Activated naive CD4-positive, alpha-beta T cell treated with anti-CD3 and anti-CD28 coated beads, Interleukin-2, amount 10 ng/mL, durations not matched to agents 7 days and 5 days (primary cell): ENCODE results near the gene WFS1.

ENCODE experiments used
- CTCF ChIA-PET: fragments of 350-600 bp; sonication (Branson Sonifier 250); formaldehyde crosslinking; loops from one replicate; lab custom pipeline; 2021; ENCODE audit warnings: antibody characterized with exemption; lab: Charles Lee
- DNase-seq: peaks from one replicate; pipeline ENCODE4 v3.0.0-alpha.2; 2020
- H3K27ac Mint-ChIP-seq: one replicate; pipeline ENCODE4 v1.8.0; 2021; ENCODE audit warnings: mild to moderate bottlenecking, moderate library complexity, mixed read lengths
- H3K27me3 Mint-ChIP-seq: one replicate; pipeline ENCODE4 v1.8.0; 2021; ENCODE audit warnings: mild to moderate bottlenecking, mixed read lengths
- H3K36me3 Mint-ChIP-seq: one replicate; pipeline ENCODE4 v1.8.0; 2021; ENCODE audit warnings: mixed read lengths
- H3K4me1 Mint-ChIP-seq: one replicate; pipeline ENCODE4 v1.8.0; 2021; ENCODE audit warnings: mixed read lengths
- H3K4me3 Mint-ChIP-seq: one replicate; pipeline ENCODE4 v1.8.0; 2021; ENCODE audit warnings: mild to moderate bottlenecking, moderate library complexity, mixed read lengths
- H3K9me3 Mint-ChIP-seq: one replicate; pipeline ENCODE4 v1.8.0; 2021; ENCODE audit warnings: mixed read lengths

WFS1 gene

DNA sequence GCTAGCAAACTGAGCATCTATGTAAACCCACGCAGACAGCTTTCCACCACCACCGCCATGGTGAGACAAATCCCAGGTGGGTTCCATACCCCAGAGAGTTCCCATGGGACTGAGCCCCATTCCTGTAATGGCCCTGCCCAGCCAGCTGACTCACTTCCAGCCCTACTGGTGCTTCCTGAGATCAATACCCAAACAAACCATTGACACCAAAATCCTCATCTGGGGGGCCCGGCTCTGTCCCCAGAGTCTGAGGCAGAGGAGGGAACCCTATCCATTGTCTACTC is 39.2 kb upstream of the WFS1 start:
- CTCF ChIA-PET = no interaction called here
- Mint-ChIP-seq H3K9me3 (no peaks in the 10 kb centered on the region), H3K36me3 (no peaks in the 10 kb centered on the region), H3K27me3 (peaks cover 8% of the 10 kb centered on the region), H3K4me3 (no peak overlapping the region), H3K4me1 (no peaks in the 10 kb centered on the region), H3K27ac (no peak overlapping the region)
- DNase-seq = no peak

DNA sequence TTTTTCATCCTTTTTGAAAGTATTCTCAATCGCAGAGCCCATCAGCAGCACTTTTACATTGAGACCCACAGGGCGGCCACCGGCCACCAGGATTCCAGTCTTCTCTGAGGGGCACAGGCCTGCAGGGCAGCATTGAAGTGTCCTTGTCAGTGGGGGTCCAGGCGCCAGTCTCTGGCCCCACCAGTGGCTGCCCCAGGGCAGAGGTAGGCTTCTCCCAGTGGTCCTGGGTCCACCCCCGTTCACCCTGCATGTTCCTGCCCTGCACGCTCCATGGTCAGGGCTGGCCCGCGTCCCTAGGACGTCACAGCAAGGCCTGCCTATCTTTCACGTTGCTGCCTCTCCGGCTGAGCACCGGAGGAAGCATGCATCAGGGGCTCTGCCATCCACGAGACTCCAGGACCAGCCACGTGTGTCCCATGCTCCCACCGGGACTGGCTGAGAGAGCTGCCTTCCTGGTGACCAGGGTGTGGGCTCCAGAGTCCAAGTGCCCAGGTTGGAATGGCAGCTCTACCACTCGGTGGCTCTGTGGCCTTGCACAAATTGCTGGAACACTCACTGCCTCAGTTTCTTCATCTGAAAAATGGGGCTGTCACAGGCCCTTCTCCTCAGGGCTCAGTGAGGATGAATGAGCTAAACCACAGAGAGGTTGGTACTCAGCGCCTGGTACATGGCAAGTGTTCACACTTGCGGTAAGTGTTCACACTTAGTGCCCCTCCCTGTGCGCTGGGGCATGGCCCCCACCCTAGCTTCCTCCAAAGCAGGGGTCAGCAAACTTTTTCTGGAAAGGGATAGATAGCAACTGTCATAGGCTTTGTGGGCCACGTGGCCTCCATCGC is 38.6 kb upstream of the WFS1 start:
- no peaks in the 10 kb centered on the region for H3K9me3 Mint-ChIP-seq
- H3K36me3 Mint-ChIP-seq = no peaks in the 10 kb centered on the region
- DNase-seq = no peak
- CTCF ChIA-PET = no interaction called here
- no peaks in the 10 kb centered on the region for H3K4me1 Mint-ChIP-seq
- H3K27me3 Mint-ChIP-seq = peaks cover 4% of the 10 kb centered on the region
- H3K27ac Mint-ChIP-seq = no peak overlapping the region
- no peak overlapping the region for H3K4me3 Mint-ChIP-seq

DNA sequence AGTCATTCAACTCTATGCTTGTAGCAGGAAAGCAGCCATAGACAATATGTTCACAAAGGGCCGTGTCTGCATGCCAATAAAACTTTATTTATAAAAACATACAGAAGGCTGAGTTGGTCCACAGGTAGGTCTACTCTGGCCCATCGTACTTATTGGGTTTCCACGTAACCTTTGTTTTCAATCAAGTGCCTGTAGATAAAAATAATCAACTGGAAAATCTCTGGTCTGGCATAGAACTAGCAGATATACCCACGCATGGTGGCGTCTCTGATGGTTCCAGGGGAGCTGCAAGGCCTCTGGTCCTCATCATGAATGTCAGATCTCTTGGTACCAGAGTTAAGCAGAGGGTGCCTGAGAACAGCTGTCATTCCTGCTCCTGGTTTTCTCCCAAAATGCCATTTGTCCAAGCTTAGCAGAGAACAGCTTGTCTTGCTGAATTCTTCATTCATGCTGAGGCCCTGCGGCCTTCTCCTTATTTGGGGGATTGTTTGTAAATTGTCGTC is 37.9 kb upstream of the WFS1 start:
- Mint-ChIP-seq H3K4me1 (no peaks in the 10 kb centered on the region), H3K27me3 (peaks cover 3% of the 10 kb centered on the region), H3K36me3 (no peaks in the 10 kb centered on the region), H3K27ac (no peak overlapping the region), H3K4me3 (no peak overlapping the region), H3K9me3 (no peaks in the 10 kb centered on the region)
- CTCF ChIA-PET = no interaction called here
- DNase-seq = no peak

DNA sequence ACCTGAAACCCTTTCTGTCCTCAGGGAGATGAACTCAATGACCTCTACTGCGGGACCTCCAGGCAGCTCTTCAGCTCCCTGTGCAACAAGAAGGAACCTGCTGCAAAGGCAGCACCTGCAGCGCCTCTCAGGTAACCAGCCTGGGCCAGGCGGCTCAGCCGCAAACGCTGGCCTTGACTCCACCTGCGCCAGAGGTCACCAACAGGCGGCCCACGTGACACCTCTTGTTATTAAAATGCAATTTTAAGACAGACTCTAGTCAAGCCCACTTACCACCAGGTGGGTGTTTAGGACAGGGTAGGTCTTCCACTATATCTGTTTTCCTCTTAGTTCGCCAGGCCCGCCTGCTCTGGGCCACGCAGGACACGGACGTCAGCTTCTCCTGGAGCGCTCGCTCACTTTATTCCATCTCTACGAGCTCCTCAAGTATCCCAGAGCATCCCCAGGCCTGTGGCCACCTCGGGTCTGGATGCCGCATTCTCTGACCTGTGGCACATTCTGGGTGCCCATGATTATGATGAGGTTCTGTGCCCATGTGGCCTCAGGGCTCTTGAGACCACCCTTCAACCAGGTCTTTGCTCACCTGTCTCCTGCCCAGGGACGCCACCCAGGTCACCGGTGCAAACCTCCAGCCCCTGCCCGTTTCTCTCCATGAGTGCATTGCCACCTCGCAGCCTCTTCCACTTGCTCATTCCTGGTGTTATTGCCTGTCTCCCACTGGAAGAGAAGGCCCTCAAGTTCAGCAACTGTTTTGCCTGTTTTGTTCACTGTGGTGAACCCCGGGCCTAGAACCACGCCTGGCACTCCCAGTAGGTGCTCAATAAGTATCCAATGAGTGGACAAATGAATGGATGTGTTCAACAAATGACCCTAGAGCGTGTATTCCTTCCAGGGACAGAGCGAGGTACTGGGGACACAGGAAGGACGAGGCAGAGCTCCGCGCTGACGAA is 36.5 kb upstream of the WFS1 start:
- Mint-ChIP-seq H3K4me1 (no peaks in the 10 kb centered on the region), H3K36me3 (no peaks in the 10 kb centered on the region), H3K4me3 (no peak overlapping the region), H3K27me3 (no peaks in the 10 kb centered on the region), H3K9me3 (no peaks in the 10 kb centered on the region), H3K27ac (no peak overlapping the region)
- CTCF ChIA-PET = no interaction called here
- DNase-seq = no peak

DNA sequence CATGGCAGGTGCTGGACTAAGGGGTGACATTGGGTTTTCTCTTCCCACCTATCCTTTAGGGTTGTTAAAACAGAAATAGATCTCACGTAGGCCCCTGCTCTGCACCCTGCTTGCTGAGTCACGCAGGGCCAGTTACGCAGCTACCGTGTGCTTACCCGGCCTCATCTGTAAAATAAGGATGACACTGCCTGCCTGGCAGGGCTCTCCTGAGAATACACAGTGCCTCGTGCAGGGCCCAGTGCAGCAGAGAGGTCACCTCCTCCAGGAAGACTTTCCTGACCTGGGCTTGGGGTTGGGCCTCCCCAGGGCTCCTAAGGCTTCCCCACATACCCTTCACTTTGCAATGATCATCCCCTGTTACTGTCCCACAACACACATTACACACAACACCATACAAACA is 35.7 kb upstream of the WFS1 start:
- Mint-ChIP-seq H3K27ac (no peak overlapping the region), H3K36me3 (no peaks in the 10 kb centered on the region), H3K4me3 (no peak overlapping the region), H3K4me1 (no peaks in the 10 kb centered on the region), H3K9me3 (no peaks in the 10 kb centered on the region), H3K27me3 (no peaks in the 10 kb centered on the region)
- DNase-seq = no peak
- CTCF ChIA-PET = no interaction called here

DNA sequence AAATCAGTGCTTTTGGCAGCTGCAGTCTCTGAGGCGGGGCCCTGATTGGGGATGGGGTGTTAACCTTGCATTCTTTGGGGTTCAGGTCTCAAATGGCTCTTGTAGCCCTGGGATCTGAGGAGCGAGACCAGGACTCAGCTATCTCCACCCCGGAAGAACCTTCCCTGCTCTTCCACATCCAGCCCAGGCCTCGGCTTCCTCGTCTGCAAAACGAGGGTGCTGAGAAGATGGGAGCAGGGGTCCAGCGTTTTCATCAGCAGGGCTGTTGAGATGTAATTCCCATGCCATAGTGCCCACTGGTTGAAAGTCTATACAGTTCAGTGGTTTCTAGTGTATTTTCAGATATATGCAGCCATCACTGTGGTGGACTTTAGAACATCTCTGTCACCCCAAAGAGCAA is 34.6 kb upstream of the WFS1 start:
- Mint-ChIP-seq H3K4me3 (no peak overlapping the region), H3K27ac (no peak overlapping the region), H3K36me3 (no peaks in the 10 kb centered on the region), H3K27me3 (no peaks in the 10 kb centered on the region), H3K4me1 (no peaks in the 10 kb centered on the region), H3K9me3 (no peaks in the 10 kb centered on the region)
- DNase-seq = no peak
- CTCF ChIA-PET = interaction anchor here (1.1 kb wide), 1 partner anchor 23 kb away, joined by 3 read pairs; no protein-coding TSS in a partner anchor

DNA sequence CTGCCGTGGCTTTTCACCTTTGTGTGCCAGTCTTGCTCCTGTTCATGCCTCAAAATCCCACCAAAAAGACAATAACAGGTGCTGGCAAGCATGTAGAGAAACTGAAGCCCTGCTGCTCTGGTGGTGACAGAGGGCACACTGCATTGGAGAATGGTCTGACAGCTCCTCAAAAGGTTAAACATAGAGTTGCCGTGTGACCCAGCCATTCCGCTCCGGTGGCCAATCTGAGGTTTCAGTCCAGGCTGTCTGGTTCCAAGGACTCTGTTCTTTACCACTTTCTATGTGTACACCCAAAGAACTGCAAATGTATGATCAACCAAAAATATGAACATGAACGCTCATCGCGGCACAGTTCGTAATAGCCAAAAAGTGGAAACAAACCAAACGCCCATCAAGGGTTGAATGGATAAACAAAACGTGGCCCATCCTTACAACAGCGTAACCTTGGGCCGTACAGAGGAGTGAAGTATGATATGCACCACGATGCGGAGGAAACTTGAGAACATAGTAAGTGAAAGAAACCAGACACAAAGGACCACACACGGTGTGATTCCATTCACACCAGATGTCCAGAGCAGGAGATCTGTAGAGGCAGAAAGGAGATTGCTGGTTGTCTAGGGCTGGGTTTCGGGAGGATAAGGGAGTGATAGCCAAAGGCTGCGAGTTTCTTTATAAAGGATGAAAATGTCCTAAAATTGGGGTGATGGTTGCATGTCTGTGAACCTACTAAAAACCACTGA is 33.6 kb upstream of the WFS1 start:
- no peak overlapping the region for H3K4me3 Mint-ChIP-seq
- no peak for DNase-seq

DNA sequence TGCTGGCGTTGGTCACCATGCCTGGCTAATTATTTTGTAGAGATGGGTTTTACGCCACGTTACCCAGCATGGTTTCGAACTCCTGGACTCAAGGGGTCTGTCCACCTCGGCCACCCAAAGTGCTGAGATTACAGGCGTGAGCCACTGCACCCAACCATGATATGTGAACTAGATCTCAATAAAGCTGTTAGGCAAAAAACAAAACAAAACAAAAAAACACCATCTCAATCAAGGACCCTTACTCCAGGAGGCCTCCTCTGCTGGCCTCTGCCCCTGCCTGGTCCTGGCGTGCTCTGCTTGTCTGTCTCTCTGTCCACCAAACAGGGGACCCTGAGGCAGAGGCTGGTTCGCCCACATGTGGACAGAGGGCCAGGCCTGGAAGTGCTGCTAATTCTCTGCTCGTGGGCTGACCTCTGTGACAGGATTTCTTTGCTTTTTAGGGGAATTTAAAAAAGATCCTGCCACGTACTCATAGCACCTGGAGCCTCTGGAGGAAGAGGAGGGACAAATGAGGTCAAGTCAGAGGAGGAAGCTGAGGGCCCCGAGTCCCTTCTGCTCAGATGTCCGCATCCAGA is 32.7 kb upstream of the WFS1 start:
- Mint-ChIP-seq H3K27me3 (no peaks in the 10 kb centered on the region), H3K27ac (no peak overlapping the region), H3K36me3 (no peaks in the 10 kb centered on the region), H3K4me1 (no peaks in the 10 kb centered on the region), H3K4me3 (no peak overlapping the region), H3K9me3 (no peaks in the 10 kb centered on the region)
- DNase-seq = no peak
- CTCF ChIA-PET = interaction anchor here (0.7 kb wide), 1 partner anchor 14 kb away, joined by 4 read pairs; no protein-coding TSS in a partner anchor

More for the DNA sequence above, 33.6 kb upstream of the WFS1 start:
- Mint-ChIP-seq H3K36me3 (no peaks in the 10 kb centered on the region), H3K4me1 (no peaks in the 10 kb centered on the region), H3K27me3 (no peaks in the 10 kb centered on the region), H3K9me3 (no peaks in the 10 kb centered on the region), H3K27ac (no peak overlapping the region)
- CTCF ChIA-PET = no interaction called here

DNA sequence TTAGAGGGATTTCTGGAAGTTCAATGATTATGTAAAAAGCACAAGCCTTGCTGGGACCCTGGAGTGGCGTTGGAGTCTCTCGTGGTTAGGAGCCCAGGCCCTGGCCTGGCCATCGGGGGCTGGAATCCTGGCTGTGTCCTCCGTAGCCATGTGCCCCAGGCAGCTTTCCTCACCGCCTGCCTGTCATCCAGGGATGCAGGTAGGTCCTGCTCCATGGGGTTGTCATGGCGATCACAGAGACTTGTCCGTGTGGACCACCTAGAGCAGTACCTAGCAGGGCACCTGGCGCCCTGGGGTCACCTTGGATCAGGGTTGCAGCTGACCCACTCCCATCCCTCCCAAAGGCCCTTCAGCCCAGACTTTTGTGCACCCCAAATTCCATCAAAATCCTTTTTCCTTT is 30.2 kb upstream of the WFS1 start:
- Mint-ChIP-seq H3K36me3 (no peaks in the 10 kb centered on the region), H3K4me3 (no peak overlapping the region), H3K4me1 (no peaks in the 10 kb centered on the region), H3K27me3 (peaks cover 7% of the 10 kb centered on the region), H3K9me3 (no peaks in the 10 kb centered on the region), H3K27ac (no peak overlapping the region)
- CTCF ChIA-PET = interaction anchor here (2.0 kb wide), 1 partner anchor 11 kb away, joined by 8 read pairs; no protein-coding TSS in a partner anchor
- no peak for DNase-seq

DNA sequence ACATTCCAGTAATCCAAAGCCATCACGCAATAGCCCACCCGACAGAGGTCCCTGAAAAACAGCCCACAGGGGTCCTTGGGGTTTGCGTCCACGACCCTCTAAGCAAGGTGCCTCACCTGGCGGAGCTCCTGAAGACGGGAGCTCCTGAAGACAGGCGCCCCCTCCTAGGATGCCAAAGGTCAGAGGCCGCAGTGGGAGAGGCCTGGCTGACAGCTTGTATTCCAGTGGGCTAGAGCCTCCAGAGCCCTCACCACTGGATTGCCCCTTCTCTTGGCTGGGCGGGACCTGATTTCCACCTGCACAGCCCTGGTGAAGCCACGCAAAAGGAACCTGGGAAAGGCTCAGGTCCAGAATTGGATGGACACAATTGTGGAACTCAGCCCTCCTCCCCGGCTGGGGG is 29.7 kb upstream of the WFS1 start:
- Mint-ChIP-seq H3K4me3 (no peak overlapping the region), H3K27me3 (peaks cover 12% of the 10 kb centered on the region), H3K36me3 (no peaks in the 10 kb centered on the region), H3K9me3 (peaks cover 5% of the 10 kb centered on the region), H3K4me1 (no peaks in the 10 kb centered on the region), H3K27ac (no peak overlapping the region)
- CTCF ChIA-PET = interaction anchor here (2.0 kb wide), 1 partner anchor 10 kb away, joined by 8 read pairs; no protein-coding TSS in a partner anchor
- DNase-seq = no peak

DNA sequence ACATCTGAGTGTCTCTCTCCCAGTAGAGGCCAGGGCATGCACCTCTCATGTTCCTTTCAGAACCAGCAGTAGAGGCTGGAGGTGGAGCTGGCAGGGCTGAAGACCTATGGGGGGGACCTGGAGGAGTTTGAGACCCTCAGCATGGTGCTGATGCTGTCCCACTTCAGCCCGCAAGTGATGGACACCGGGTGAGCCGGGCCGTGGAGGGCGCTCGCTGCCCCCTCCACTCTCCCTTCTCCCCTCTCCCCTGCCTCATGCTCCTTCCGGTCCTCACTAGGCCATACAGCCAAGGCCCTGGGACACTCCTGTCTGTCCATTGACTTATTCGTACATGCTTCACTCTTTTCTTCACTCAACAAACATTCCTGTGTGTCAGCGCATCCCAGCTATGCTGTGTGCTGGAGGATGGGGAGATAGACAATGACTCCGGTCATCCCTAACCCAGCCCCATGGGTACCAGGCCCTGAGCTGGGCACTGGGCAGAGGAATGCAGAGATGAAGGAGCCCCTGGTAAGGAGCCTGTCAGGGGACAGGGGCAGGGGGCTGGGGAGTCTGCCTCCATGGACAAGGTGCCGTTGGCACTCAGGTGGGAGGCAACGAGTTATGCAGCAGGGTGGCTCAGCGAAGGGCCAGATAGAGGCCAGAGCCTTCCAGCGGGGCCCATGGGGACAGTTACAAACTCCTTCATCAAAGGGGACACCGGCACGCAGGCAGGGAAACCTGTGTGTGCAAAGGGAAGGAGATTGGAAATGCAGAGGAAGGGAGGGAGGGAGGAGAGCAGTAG is 28.4 kb upstream of the WFS1 start:
- no peak for DNase-seq
- Mint-ChIP-seq H3K4me1 (no peaks in the 10 kb centered on the region), H3K27ac (no peak overlapping the region), H3K9me3 (peaks cover 5% of the 10 kb centered on the region), H3K4me3 (no peak overlapping the region), H3K36me3 (no peaks in the 10 kb centered on the region), H3K27me3 (peaks cover 25% of the 10 kb centered on the region)
- CTCF ChIA-PET = interaction anchor here (2.0 kb wide), 1 partner anchor 9 kb away, joined by 8 read pairs; no protein-coding TSS in a partner anchor

DNA sequence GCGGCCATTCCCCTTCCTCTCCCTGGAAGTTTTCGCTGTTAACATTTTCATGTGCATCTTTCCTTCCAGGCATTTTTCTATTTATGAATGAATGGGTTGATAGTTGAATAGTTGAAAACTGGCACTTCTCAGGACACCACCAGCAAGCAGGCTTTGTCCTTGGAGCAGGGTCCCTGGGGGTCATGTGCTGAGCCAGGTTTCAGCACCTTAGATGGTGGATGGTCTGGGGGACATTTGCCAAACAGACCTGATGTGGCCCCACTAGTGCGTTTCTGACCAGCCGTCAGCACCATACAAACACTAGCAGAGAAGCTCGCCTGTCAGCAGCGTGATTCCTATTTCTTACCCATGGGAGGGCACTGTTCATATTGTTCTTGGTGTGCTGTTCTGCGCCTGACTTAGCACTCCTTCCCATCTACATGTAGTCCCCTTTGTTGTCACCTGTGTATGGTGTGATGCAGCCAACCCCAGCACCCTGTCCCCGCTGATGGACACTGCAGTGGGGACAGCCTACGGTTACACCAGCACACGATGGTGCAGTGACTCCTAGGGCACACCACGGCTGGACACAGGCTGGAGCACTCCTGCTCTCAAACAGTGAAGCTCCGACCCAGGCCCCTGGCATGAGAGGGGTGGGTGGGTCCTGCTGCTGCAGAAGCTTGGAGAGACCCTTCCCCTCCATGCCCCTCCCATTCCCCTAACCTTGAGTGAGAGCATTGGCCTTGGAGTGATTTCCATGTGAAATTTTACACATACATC is 27.2 kb upstream of the WFS1 start:
- Mint-ChIP-seq H3K4me1 (no peaks in the 10 kb centered on the region), H3K36me3 (no peaks in the 10 kb centered on the region), H3K9me3 (peaks cover 5% of the 10 kb centered on the region), H3K27me3 (peaks cover 35% of the 10 kb centered on the region), H3K4me3 (no peak overlapping the region), H3K27ac (no peak overlapping the region)
- CTCF ChIA-PET = no interaction called here
- DNase-seq = no peak
